HUDEP-2 (cell line): ENCODE data around the gene DELE1.

Source experiments
- DNase-seq, 76 experiments: peaks; one replicate each; lab custom pipeline; 2025; ENCODE audit not compliant: unreplicated experiment in 76 of 76; lab: John Stamatoyannopoulos, UW

Gene DELE1

GRCh38 chr5:141950207-141951005 lies 26.7 kb downstream of the DELE1 start:
- no peak for DNase-seq

GRCh38 chr5:141951332-141951781 lies 27.7 kb downstream of the DELE1 start:
- peak in 1 of 76 experiments; percentile 3 for DNase-seq

GRCh38 chr5:141952020-141952419 lies 28.3 kb downstream of the DELE1 start:
- no peak for DNase-seq

- DNase-seq: no peak
Observed at GRCh38 chr5:141954194-141954593, 30.5 kb downstream of the DELE1 start.

GRCh38 chr5:141957367-141957996 lies 33.8 kb downstream of the DELE1 start:
- no peak for DNase-seq

GRCh38 chr5:141958113-141958512 lies 34.4 kb downstream of the DELE1 start, which contains the start of gene PCDH12:
Gene PCDH12, minus strand, starts transcription at chr5:141958202. Its CDS starts 351 bp downstream, at chr5:141957851.
- DNase-seq: no peak

- DNase-seq: no peak
Observed at GRCh38 chr5:141958546-141959172, 35.0 kb downstream of the DELE1 start.

- no peak for DNase-seq
Observed at GRCh38 chr5:141960018-141960417, 36.3 kb downstream of the DELE1 start.

- DNase-seq: peak in 75 of 76 experiments; percentile 10 to 90 (median 78)
Observed at GRCh38 chr5:141960449-141961323, 37.0 kb downstream of the DELE1 start.

- no peak for DNase-seq
Observed at GRCh38 chr5:141961466-141961865, 37.8 kb downstream of the DELE1 start.

- no peak for DNase-seq
Observed at GRCh38 chr5:141963701-141964100, 40.0 kb downstream of the DELE1 start.

- DNase-seq: no peak
Observed at GRCh38 chr5:141965071-141965470, 41.4 kb downstream of the DELE1 start.

GRCh38 chr5:141966275-141966962 lies 42.7 kb downstream of the DELE1 start:
- no peak for DNase-seq

- DNase-seq: no peak
Observed at GRCh38 chr5:141966963-141967333, 43.3 kb downstream of the DELE1 start.

GRCh38 chr5:141968914-141969608 lies 45.4 kb downstream of the DELE1 start, which contains the start of gene RNF14:
Gene RNF14, plus strand, starts transcription at chr5:141969105. Its CDS starts 4,484 bp downstream, at chr5:141973589.
- DNase-seq: peak in 75 of 76 experiments; percentile 52 to 95 (median 89)

GRCh38 chr5:141969783-141970771 lies 46.4 kb downstream of the DELE1 start:
- peak in 69 of 76 experiments; percentile 10 to 89 (median 61) for DNase-seq

- DNase-seq: no peak
Observed at GRCh38 chr5:141973871-141974595, 50.4 kb downstream of the DELE1 start.
